Measurements from ENCODE around the gene DTX4. TPM values are rescaled to one million over a fixed set of nuclear protein-coding genes. Genes with fewer than 3 reads are reported as not detected.

Gene DTX4
- total RNA-seq, 1 experiment from 2014 or later: 0.48 TPM

- DNase-seq (ENCODE audit: low read depth): no peak
Measured at GRCh38 chr11:59192446-59193020, 20.6 kb downstream of the DTX4 start.

- no peak for DNase-seq (ENCODE audit: low read depth)
Measured at GRCh38 chr11:59193587-59194130, 21.7 kb downstream of the DTX4 start.

- DNase-seq (ENCODE audit: low read depth): no peak
Measured at GRCh38 chr11:59195586-59195985, 23.7 kb downstream of the DTX4 start.

GRCh38 chr11:59196777-59197176 lies 24.8 kb downstream of the DTX4 start:
- DNase-seq (ENCODE audit: low read depth): no peak

- peak; percentile 74 for DNase-seq (ENCODE audit: low read depth)
Measured at GRCh38 chr11:59197991-59198390, 26.1 kb downstream of the DTX4 start.

- DNase-seq (ENCODE audit: low read depth): no peak
Measured at GRCh38 chr11:59198726-59199125, 26.8 kb downstream of the DTX4 start.

GRCh38 chr11:59199546-59200422 lies 27.9 kb downstream of the DTX4 start:
- no peak for DNase-seq (ENCODE audit: low read depth)

- DNase-seq (ENCODE audit: low read depth): no peak
Measured at GRCh38 chr11:59200423-59200746, 28.5 kb downstream of the DTX4 start.

GRCh38 chr11:59201353-59201752 lies 29.4 kb downstream of the DTX4 start:
- DNase-seq (ENCODE audit: low read depth): no peak

GRCh38 chr11:59204746-59205145 lies 32.8 kb downstream of the DTX4 start:
- peak; percentile 12 for DNase-seq (ENCODE audit: low read depth)

GRCh38 chr11:59205648-59206047 lies 33.7 kb downstream of the DTX4 start:
- no peak for DNase-seq (ENCODE audit: low read depth)

GRCh38 chr11:59206635-59207034 lies 34.7 kb downstream of the DTX4 start:
- DNase-seq (ENCODE audit: low read depth): peak; percentile 44

- peak; percentile 51 for DNase-seq (ENCODE audit: low read depth)
Measured at GRCh38 chr11:59207988-59208451, 36.1 kb downstream of the DTX4 start.

- no peak for DNase-seq (ENCODE audit: low read depth)
Measured at GRCh38 chr11:59208956-59209355, 37.0 kb downstream of the DTX4 start.

- no peak for DNase-seq (ENCODE audit: low read depth)
Measured at GRCh38 chr11:59212222-59212621, 40.3 kb downstream of the DTX4 start.

- DNase-seq (ENCODE audit: low read depth): no peak
Measured at GRCh38 chr11:59212744-59213631, 41.1 kb downstream of the DTX4 start, which contains the start of gene MPEG1. TSS of gene MPEG1 (minus strand) at chr11:59212927. CDS start at chr11:59212865, 62 bp downstream.

- DNase-seq (ENCODE audit: low read depth): no peak
Measured at GRCh38 chr11:59214141-59214893, 42.4 kb downstream of the DTX4 start.

GRCh38 chr11:59216641-59217564 lies 45.0 kb downstream of the DTX4 start:
- DNase-seq (ENCODE audit: low read depth): peak; percentile 74

- DNase-seq (ENCODE audit: low read depth): no peak
Measured at GRCh38 chr11:59218319-59218718, 46.4 kb downstream of the DTX4 start.

GRCh38 chr11:59218893-59219292 lies 47.0 kb downstream of the DTX4 start:
- DNase-seq (ENCODE audit: low read depth): no peak

All from RPMI7951 (cell line).